Osteoblast (primary cell): ENCODE results near the gene BPHL. TPM values are rescaled to one million over a fixed set of nuclear protein-coding genes. Genes with fewer than 3 reads are reported as not detected.

ENCODE experiments used
- DNase-seq: peaks from one replicate; pipeline ENCODE4 v3.0.0; 2011; ENCODE audit warnings: low spot score, mixed read lengths; ENCODE audit not compliant: insufficient read length; ENCODE audit errors: missing footprints
- H2AFZ ChIP-seq: 2 replicates; pipeline ENCODE4 v1.6.0; 2011; ENCODE audit warnings: mild to moderate bottlenecking, low read length
- H3K27ac ChIP-seq: 2 replicates; pipeline ENCODE4 v1.5.1; 2011; ENCODE audit warnings: mild to moderate bottlenecking, low read depth, low read length, moderate library complexity
- H3K27me3 ChIP-seq: 2 replicates; pipeline ENCODE4 v1.6.0; 2012; ENCODE audit warnings: mild to moderate bottlenecking, control low read depth, inconsistent platforms, low read length, moderate library complexity; ENCODE audit not compliant: insufficient read depth
- H3K36me3 ChIP-seq: 2 replicates; pipeline ENCODE4 v1.5.1; 2011; ENCODE audit warnings: mild to moderate bottlenecking, low read length, control low read depth, moderate library complexity; ENCODE audit not compliant: insufficient read depth
- H3K4me1 ChIP-seq: 2 replicates; pipeline ENCODE4 v1.5.1; 2011; ENCODE audit warnings: mild to moderate bottlenecking, low read length, control low read depth, moderate library complexity; ENCODE audit not compliant: insufficient read depth
- H3K4me2 ChIP-seq: 2 replicates; pipeline ENCODE4 v1.6.0; 2011; ENCODE audit warnings: mild to moderate bottlenecking, low read length; ENCODE audit not compliant: insufficient read depth
- H3K4me3 ChIP-seq: fragments of 200-600 bp; sonication (generic); 3 replicates; pipeline ENCODE4 v1.5.1; 2012; ENCODE audit warnings: mild to moderate bottlenecking, low read length, inconsistent platforms; ENCODE audit not compliant: insufficient read depth
- H3K79me2 ChIP-seq: 2 replicates; pipeline ENCODE4 v1.6.0; 2012; ENCODE audit warnings: mild to moderate bottlenecking, low read length, control low read depth, inconsistent platforms; ENCODE audit not compliant: insufficient read depth
- H3K9me3 ChIP-seq: 2 replicates; pipeline ENCODE4 v1.5.1; 2011; ENCODE audit warnings: low read depth, low read length, control low read depth
- H4K20me1 ChIP-seq: 2 replicates; pipeline ENCODE4 v1.6.0; 2012; ENCODE audit warnings: mild to moderate bottlenecking, low read length, control low read depth; ENCODE audit not compliant: insufficient read depth
- CTCF ChIP-seq: IDR thresholded peaks from 2 replicates; pipeline ENCODE4 v1.5.1; 2011; ENCODE audit warnings: mild to moderate bottlenecking, low read depth, low read length, moderate library complexity; ENCODE audit errors: extremely low read depth
- total RNA-seq: library from RNA; depleted of rRNA; stranded (reverse); fragments of >200 nt; gene quantifications from 2 replicates; pipeline ENCODE4 v1.2.3, GENCODE V29; 2012

Gene BPHL
- total RNA-seq, 1 donor = 19.9 TPM

DNA sequence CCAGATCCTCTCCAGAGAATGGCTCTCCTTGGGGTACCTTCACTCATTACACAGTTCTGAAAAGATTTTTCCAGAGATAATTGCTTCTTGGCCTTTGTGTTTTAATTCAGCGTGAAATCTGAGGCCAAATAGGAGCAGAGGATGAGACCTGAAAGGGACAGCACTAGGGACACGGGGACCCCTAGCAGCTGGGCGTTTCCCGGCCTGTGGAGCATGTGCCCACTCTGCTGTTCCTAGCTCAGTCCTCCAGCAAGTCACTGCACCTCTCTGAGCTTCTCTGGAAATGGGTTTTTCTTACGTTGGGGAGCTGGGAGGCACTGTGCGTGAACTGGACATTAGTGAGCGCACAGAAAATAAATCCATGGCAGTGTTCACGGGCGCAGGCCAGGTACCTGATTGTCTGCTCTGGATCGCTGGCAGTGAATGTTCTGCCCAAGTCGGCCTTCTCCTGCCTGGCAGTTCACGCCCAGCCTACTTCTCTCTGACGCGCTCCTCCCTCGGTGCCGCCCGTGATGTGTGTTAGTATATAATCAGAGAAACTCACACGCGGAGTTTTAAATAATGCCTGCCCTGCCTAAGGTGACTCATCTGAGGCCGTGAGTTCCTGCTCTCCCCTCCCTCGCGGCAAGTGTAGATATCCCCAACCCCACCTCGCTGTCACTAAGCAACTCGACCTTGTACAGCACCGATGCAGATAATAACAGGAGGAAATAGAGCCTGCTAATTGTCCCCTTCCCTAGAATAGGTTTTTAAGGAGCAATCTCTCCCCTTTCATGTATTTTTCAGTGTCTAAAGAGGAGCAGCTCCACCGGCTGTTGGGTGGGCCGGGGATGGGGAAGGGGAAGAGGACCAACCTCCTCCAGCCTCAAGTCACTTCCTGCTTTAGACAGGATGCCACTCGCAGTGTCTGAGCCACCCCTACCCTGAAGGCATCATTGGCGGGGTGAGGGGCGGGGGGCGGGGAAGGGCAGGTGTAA lies 41.6 kb downstream of the BPHL start:
- Histone ChIP-seq H3K27me3 (no peaks in the 10 kb centered on the region), H3K79me2 (peaks cover 8% of the 10 kb centered on the region), H3K9me3 (no peaks in the 10 kb centered on the region), H4K20me1 (peaks cover 10% of the 10 kb centered on the region), H2AFZ (no peak overlapping the region), H3K4me3 (no peak overlapping the region), H3K4me2 (no peak overlapping the region), H3K4me1 (peaks cover 8% of the 10 kb centered on the region), H3K36me3 (peaks cover 7% of the 10 kb centered on the region), H3K27ac (no peak overlapping the region)
- TF ChIP-seq CTCF = no peak
- DNase-seq = peak; percentile 78

DNA sequence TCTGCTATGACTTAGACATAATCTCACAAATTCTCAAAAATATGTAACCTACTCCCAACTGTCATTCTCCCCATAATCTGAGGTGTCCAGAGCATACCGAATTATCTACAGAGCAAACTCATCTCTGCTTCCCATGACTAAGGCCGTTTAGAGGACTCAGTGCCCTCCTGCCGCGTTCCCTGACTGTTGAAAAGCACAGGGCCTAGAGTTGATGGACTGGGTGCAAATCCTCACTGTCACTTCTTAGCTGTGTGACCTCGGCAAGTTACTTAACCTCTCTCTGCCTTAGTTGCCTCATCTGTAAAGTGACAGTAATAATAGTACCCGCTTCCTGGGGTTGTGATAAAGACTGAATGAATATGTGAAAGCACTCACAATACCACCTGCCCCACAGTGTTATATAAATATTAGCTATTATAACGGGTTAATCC lies 43.6 kb downstream of the BPHL start:
- no peak for TF ChIP-seq CTCF
- H2AFZ ChIP-seq = no peak overlapping the region
- no peaks in the 10 kb centered on the region for H3K27me3 ChIP-seq
- no peaks in the 10 kb centered on the region for H3K9me3 ChIP-seq
- H4K20me1 ChIP-seq = no peaks in the 10 kb centered on the region
- peaks cover under 1% of the 10 kb centered on the region for H3K79me2 ChIP-seq
- H3K4me1 ChIP-seq = peaks cover 19% of the 10 kb centered on the region
- H3K4me3 ChIP-seq = peak overlapping the region; percentile 79
- no peaks in the 10 kb centered on the region for H3K36me3 ChIP-seq
- peak; percentile 74 for DNase-seq
- H3K27ac ChIP-seq = no peak overlapping the region
- H3K4me2 ChIP-seq = peak overlapping the region; percentile 83

DNA sequence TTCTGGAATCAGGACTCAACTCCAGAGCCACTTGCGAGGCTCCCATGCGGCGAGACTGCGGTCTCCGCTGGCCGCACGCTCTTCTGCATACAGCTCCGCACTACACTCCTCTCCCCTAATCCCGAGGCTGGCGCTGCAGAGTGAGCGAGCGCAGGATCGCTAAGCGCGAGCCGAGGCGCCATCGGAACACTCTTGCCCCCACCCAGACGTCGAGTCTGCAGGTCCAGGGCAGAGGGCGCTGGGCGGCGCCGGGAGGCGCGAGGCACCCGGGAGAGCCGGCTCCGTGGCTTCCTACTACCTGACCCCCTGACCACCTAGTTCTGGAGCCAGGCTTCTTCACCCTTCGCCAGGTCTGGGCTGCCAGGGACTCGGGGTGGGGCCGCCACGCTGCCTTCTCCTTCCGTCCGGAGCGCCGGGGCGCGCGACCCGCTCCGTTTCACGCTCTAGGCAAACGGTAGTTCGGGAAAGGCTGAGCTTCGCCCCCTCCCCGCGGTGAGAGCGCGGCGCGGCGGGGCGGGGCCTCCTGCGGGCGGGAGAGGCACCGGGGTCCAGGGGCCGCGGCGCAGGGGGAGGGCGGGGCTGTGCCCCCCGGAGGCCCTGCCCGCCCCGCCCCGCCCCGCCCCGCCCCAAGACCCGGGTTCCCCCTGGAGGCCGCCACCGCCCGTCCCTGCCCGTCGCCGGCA lies 44.2 kb downstream of the BPHL start:
- Histone ChIP-seq H3K27ac (peak overlapping the region; percentile 60), H3K9me3 (no peaks in the 10 kb centered on the region), H2AFZ (peak overlapping the region; percentile 89), H4K20me1 (no peaks in the 10 kb centered on the region), H3K27me3 (no peaks in the 10 kb centered on the region), H3K4me3 (peak overlapping the region; percentile 79), H3K4me2 (peak overlapping the region; percentile 83), H3K36me3 (no peaks in the 10 kb centered on the region), H3K79me2 (no peaks in the 10 kb centered on the region), H3K4me1 (peaks cover 19% of the 10 kb centered on the region)
- TF ChIP-seq CTCF = no peak
- peak; percentile 97 for DNase-seq

DNA sequence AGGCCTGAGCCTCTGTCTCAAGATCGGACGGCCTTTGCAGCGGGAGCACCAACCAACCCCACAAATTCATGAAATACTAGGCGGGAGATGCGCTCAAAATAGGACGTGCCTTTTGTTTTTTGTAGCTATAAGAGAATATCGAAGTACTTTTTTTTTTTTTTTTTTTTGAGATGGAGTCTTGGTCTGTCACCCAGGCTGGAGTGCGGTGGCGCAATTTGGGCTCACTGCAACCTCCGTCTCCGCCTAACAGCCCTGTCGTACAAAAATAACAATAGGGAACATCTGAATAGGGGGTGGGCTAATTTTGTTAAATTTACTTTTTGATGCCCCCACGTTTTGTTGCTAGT lies 44.7 kb downstream of the BPHL start:
- Histone ChIP-seq H3K36me3 (no peaks in the 10 kb centered on the region), H4K20me1 (no peaks in the 10 kb centered on the region), H3K4me1 (peaks cover 19% of the 10 kb centered on the region), H3K79me2 (no peaks in the 10 kb centered on the region), H3K27me3 (no peaks in the 10 kb centered on the region), H3K4me2 (peak overlapping the region; percentile 83), H3K4me3 (peak overlapping the region; percentile 79), H3K9me3 (no peaks in the 10 kb centered on the region), H3K27ac (no peak overlapping the region), H2AFZ (no peak overlapping the region)
- DNase-seq = no peak
- TF ChIP-seq CTCF = no peak
